ENCODE results near the gene JAK1.

- no peak for TF ChIP-seq POLR2A (IDR thresholded peaks at IDR 0.05; ENCODE audit: low read length)
- TF ChIP-seq GATA1 (IDR thresholded peaks at IDR 0.05; ENCODE audit: low read depth, low read length): no peak
Observed at GRCh38 chr1:64942675-64943074, 23.7 kb downstream of the JAK1 start.
